Ovary (tissue), 9 donors: ENCODE measurements around the gene CNOT6. TPM values are rescaled to one million over a fixed set of nuclear protein-coding genes. Genes with fewer than 3 reads are reported as not detected.
"Not testable (repeated sequence)": the region's sequence is repeated elsewhere in the genome, so short reads cannot be mapped to it uniquely, and the experiment has no call there.

Experiments used
- DNase-seq, 5 donors: peaks; one replicate each; pipeline ENCODE4 v3.0.0-alpha.2; 2019 to 2020
- H3K27ac ChIP-seq, 2 donors: fragments of 200-600 bp; one replicate each; pipeline versions ENCODE4 v1.5.1 to v1.8.0; 2019 to 2022
- H3K27me3 ChIP-seq: fragments of 200-600 bp; one replicate; pipeline ENCODE4 v1.8.0; 2022
- H3K36me3 ChIP-seq: fragments of 200-600 bp; sonication (generic); one replicate; pipeline ENCODE4 v1.5.1; 2019
- H3K4me1 ChIP-seq: one replicate; pipeline ENCODE4 v1.8.1; 2013; ENCODE audit warnings: mild to moderate bottlenecking, moderate library complexity; ENCODE audit not compliant: insufficient read depth
- H3K4me3 ChIP-seq: fragments of 200-600 bp; sonication (generic); one replicate; pipeline ENCODE4 v1.5.1; 2017
- H3K9me3 ChIP-seq, 2 donors: fragments of 200-600 bp in 1 of 2; sonication (generic) in 1 of 2; one replicate each; pipeline versions ENCODE4 v1.5.1 to v1.8.1; 2013 to 2019; ENCODE audit warnings: mild to moderate bottlenecking in 1 of 2, moderate library complexity in 1 of 2
- EP300 ChIP-seq: sonication (generic); formaldehyde crosslinking; IDR thresholded peaks from one replicate; pipeline ENCODE4 v1.6.1; 2017; ENCODE audit warnings: antibody characterized with exemption
- POLR2A ChIP-seq: fragments of 450-650 bp; IDR thresholded peaks from one replicate; pipeline ENCODE4 v1.6.1; 2017; ENCODE audit warnings: antibody characterized with exemption, mild to moderate bottlenecking, moderate library complexity
- WGBS, 3 donors: extraction: QIAGEN DNeasy Blood & Tissue Kit in 1 of 3; methylation state at CpG; one replicate each; pipeline versions ENCODE4 v1.1.5 to v1.1.7; 2013 to 2017; 5-methylcytosine and 5-hydroxymethylcytosine counted together
- intact Hi-C, 4 donors: fragments of 100-400 bp; cut with DNase I; formaldehyde crosslinking; loops; one replicate each; pipeline versions ENCODE4 v1.11.0 to v1.15.1; 2022 to 2023
- polyA plus RNA-seq, 2 donors: library from polyadenylated mRNA; stranded (reverse); fragments of 200-250 nt in 1 of 2; fragments of 350-450 nt in 1 of 2; fragmentation: Illumina TruSeq in 1 of 2; extraction: RNeasy Lipid Tissue Mini Kit (QIAGEN cat#74804) in 1 of 2; gene quantifications; one replicate each; pipeline ENCODE4 v1.2.3, GENCODE V29; 2013 to 2014
- total RNA-seq, 7 donors: library from RNA; depleted of rRNA in 2 of 7; stranded (reverse); fragments of >200 nt in 2 of 7; fragmentation: NEBNext Ultra II Directional in 3 of 7; extraction: Animal tissue kit (Norgen Biotek cat#: 25700) in 3 of 7; gene quantifications; one replicate each; pipeline versions ENCODE4 v1.1.0 to v1.2.4, GENCODE V29; 2016 to 2023
- TF ChIP-seq, protein P1 (sequence below), 3 donors: fragments of 450-650 bp in 2 of 3; fragments of 200-600 bp in 1 of 3; IDR thresholded peaks; one replicate each; pipeline versions ENCODE4 v1.5.1 to v1.8.0; 2016 to 2022; ENCODE audit warnings: antibody characterized with exemption in 3 of 3, mild to moderate bottlenecking in 1 of 3
- donor health status: DM: no; HTN: no; CAD: no; lungs with moderate emphysema.
- donor health status: DM: no; HTN: no; CAD: no.
- donor health status: Bipolar disorder and iron deficiency.
- donor health status: DM: yes; HTN: yes; CAD: no.
- donor health status: DM: no; HTN: no; CAD: no.
- donor health status: DM: yes; HTN: yes; CAD: no.

The CNOT6 gene
- total and polyA plus RNA-seq, 9 donors, result 10.3 to 24.9 (median 16.4) TPM

DNA sequence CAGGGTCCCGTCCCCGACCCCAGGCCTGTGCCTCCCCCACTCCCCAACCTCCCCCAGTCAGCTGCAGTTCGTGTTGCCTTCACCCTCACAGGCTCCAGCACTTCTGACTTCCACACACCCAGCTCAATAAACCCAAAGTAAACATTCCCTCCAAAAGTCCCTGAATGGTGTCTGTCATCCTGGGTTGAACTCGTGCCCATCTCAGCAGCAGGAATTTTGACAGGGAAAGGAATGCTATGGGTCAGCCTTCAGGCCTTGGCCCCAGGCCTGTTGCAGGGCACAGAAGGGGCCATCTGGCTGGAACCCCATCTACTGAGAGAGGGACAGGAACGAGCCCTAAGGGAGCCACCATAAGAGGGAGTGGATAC lies 29.6 kb upstream of the CNOT6 start:
- no peaks in the 10 kb centered on the region for H3K36me3 ChIP-seq
- H3K9me3 ChIP-seq, result no peaks in the 10 kb centered on the region
- H3K4me3 ChIP-seq, result no peak overlapping the region
- no peak overlapping the region for H3K27ac ChIP-seq
- H3K27me3 ChIP-seq, result no peaks in the 10 kb centered on the region
- TF ChIP-seq EP300, result no peak
- no peak for TF ChIP-seq POLR2A
- TF ChIP-seq, protein P1, sequence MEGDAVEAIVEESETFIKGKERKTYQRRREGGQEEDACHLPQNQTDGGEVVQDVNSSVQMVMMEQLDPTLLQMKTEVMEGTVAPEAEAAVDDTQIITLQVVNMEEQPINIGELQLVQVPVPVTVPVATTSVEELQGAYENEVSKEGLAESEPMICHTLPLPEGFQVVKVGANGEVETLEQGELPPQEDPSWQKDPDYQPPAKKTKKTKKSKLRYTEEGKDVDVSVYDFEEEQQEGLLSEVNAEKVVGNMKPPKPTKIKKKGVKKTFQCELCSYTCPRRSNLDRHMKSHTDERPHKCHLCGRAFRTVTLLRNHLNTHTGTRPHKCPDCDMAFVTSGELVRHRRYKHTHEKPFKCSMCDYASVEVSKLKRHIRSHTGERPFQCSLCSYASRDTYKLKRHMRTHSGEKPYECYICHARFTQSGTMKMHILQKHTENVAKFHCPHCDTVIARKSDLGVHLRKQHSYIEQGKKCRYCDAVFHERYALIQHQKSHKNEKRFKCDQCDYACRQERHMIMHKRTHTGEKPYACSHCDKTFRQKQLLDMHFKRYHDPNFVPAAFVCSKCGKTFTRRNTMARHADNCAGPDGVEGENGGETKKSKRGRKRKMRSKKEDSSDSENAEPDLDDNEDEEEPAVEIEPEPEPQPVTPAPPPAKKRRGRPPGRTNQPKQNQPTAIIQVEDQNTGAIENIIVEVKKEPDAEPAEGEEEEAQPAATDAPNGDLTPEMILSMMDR (IDR thresholded peaks at IDR 0.05), result no peak
- 37 to 63% (median 45%) methylated on average over 5 of the region's 5 CpGs for WGBS, 3 donors
- no peaks in the 10 kb centered on the region for H3K4me1 ChIP-seq
- DNase-seq, result no peak
- intact Hi-C loops, result loop anchor here in 1 of 4 donors (10.0 kb wide), 1 partner anchor 170 kb away; the partner anchor contains the start of gene MAPK9

DNA sequence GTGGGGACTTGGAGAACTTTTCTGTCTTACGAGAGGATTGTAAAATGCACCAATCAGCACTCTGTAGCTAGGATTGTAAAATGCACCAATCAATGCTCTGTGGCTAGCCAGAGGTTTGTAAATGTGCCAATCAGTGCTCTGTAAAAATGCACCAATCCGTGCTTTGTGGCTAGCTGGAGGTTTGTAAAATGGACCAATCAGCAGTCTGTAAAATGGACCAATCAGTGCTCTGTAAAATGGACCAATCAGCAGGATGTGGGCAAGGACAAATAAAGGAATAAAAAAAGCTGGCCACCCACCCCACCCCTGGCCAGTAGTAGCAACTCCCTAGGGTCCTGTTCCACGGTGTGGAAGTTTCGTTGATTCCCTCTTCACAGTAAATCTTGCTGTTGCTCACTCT lies 29.1 kb upstream of the CNOT6 start:
- H3K27me3 ChIP-seq, H3K9me3 ChIP-seq, H3K36me3 ChIP-seq, H3K27ac ChIP-seq, H3K4me3 ChIP-seq, DNase-seq, H3K4me1 ChIP-seq: not testable (repeated sequence)
- 87 to 92% (median 91%) methylated on average over 4 of the region's 4 CpGs for WGBS, 3 donors
- intact Hi-C loops, result loop anchor here in 1 of 4 donors (10.0 kb wide), 1 partner anchor 170 kb away; the partner anchor contains the start of gene MAPK9

DNA sequence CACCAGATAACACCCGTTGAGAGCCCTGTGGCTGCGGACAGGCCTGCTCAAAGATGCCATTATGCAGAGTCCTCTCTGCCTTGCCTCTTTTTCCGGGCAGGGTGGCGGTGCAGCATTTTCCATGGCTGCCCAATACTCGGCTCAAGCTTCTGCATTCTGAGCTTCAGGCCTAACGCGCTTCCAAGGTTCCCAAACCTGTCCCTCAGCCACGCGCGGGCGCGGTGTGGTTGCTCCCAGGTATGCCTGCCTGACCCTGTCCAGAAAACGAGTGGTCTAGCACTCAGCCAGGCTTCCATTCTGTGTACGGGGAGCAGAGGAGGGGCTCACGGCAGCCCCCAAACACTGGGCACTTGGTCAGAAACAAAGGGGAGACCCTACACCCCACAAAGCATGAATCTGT lies 27.9 kb upstream of the CNOT6 start:
- TF ChIP-seq, protein P1 (IDR thresholded peaks at IDR 0.05), result no peak
- TF ChIP-seq EP300 (no peak), POLR2A (no peak)
- no peaks in the 10 kb centered on the region for H3K9me3 ChIP-seq
- H3K27ac ChIP-seq, result no peak overlapping the region
- H3K36me3 ChIP-seq, result no peaks in the 10 kb centered on the region
- 82 to 92% (median 85%) methylated on average over 14 to 15 of the region's 15 CpGs for WGBS, 3 donors
- no peak overlapping the region for H3K4me3 ChIP-seq
- intact Hi-C loops, result loop anchor here in 1 of 4 donors (10.0 kb wide), 1 partner anchor 172 kb away; the partner anchor contains the start of gene MAPK9
- DNase-seq, result no peak
- no peaks in the 10 kb centered on the region for H3K4me1 ChIP-seq
- no peaks in the 10 kb centered on the region for H3K27me3 ChIP-seq

DNA sequence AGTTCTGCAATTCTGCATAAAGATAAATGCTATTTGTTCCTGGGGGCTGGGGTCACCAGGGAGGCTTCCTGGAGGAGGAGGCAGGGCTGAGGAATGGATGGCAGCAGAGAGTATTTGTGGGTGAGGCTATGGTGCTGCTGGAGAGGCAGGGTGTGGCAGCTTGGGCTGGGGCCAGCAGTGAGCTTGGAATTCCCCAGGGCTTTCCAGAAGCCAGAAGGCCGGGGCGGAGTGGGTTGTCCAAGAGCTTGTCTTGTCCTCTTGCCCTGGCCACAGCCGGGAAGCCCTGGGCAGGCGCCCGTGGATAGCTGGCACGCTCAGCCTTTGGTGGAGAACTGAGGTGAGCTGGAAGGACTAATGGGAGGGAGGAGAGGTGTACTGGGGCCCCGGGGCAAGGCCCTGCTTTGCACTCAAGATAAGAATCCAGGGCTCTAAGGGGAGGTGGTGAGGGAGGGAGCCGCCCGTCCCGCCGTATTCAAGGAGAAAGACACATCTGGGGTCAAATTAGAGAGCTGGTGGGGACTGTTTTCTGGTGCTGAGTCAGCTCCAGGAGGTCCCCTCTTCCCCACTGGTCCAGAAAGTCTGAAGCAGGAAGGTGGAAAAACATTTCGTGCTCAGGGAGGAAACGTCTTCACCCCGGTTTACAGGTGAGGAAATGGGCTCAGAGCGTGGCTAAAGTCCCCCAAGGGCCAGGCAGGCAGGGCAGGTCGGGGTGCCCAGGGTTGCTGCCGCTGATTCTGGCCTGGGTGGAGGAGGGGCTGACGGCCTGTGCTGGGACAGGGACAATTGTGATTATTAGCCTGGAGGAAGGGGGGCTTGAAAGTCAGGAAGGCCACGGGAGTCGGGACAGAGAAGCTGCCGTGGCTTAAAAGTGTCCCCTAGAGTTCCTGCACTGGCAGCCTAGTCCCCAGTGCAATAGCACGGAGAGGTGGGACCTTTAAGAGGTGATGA lies 26.9 kb upstream of the CNOT6 start:
- H3K27me3 ChIP-seq, result no peaks in the 10 kb centered on the region
- H3K36me3 ChIP-seq, result no peaks in the 10 kb centered on the region
- TF ChIP-seq, protein P1 (IDR thresholded peaks at IDR 0.05), result no peak
- no peak for TF ChIP-seq EP300
- no peak for TF ChIP-seq POLR2A
- H3K9me3 ChIP-seq, result no peaks in the 10 kb centered on the region
- no peak overlapping the region for H3K27ac ChIP-seq
- intact Hi-C loops, result loop anchor here in 1 of 4 donors (10.0 kb wide), 1 partner anchor 173 kb away; the partner anchor contains the start of gene MAPK9
- WGBS, 3 donors, result 50 to 63% (median 51%) methylated on average over 22 of the region's 22 CpGs
- H3K4me1 ChIP-seq, result no peaks in the 10 kb centered on the region
- DNase-seq, result peak in 1 of 5 donors; percentile 43
- H3K4me3 ChIP-seq, result no peak overlapping the region
